NCI-H1048 (cell line): ENCODE data around the gene ITGA6.

Source experiments
- DNase-seq: peaks from one replicate; lab custom pipeline; 2025; lab: John Stamatoyannopoulos, UW

Gene ITGA6

GRCh38 chr2:172440795-172441194, 13.4 kb downstream of the ITGA6 start:
- no peak for DNase-seq

- no peak for DNase-seq
Measured at GRCh38 chr2:172442072-172442895, 14.9 kb downstream of the ITGA6 start.

GRCh38 chr2:172445851-172446250, 18.5 kb downstream of the ITGA6 start:
- DNase-seq = no peak

- DNase-seq = no peak
Measured at GRCh38 chr2:172446474-172447063, 19.2 kb downstream of the ITGA6 start.

- DNase-seq = no peak
Measured at GRCh38 chr2:172447811-172448493, 20.6 kb downstream of the ITGA6 start.

- DNase-seq = no peak
Measured at GRCh38 chr2:172448544-172449267, 21.3 kb downstream of the ITGA6 start.

- DNase-seq = no peak
Measured at GRCh38 chr2:172449911-172450550, 22.6 kb downstream of the ITGA6 start.

- no peak for DNase-seq
Measured at GRCh38 chr2:172451923-172452322, 24.5 kb downstream of the ITGA6 start.

GRCh38 chr2:172452845-172453244, 25.5 kb downstream of the ITGA6 start:
- no peak for DNase-seq

- no peak for DNase-seq
Measured at GRCh38 chr2:172454404-172455120, 27.2 kb downstream of the ITGA6 start.

- no peak for DNase-seq
Measured at GRCh38 chr2:172455121-172455515, 27.7 kb downstream of the ITGA6 start.

GRCh38 chr2:172456002-172456401, 28.6 kb downstream of the ITGA6 start:
- no peak for DNase-seq

GRCh38 chr2:172457536-172457935, 30.1 kb downstream of the ITGA6 start:
- no peak for DNase-seq

- DNase-seq = no peak
Measured at GRCh38 chr2:172458561-172459124, 31.3 kb downstream of the ITGA6 start.

GRCh38 chr2:172460780-172461201, 33.4 kb downstream of the ITGA6 start:
- DNase-seq = no peak

- no peak for DNase-seq
Measured at GRCh38 chr2:172461591-172462372, 34.4 kb downstream of the ITGA6 start.

- DNase-seq = no peak
Measured at GRCh38 chr2:172462373-172462848, 35.0 kb downstream of the ITGA6 start.

GRCh38 chr2:172462849-172463381, 35.5 kb downstream of the ITGA6 start:
- no peak for DNase-seq

- no peak for DNase-seq
Measured at GRCh38 chr2:172464400-172465129, 37.2 kb downstream of the ITGA6 start.
